Measurements from ENCODE around the gene TMEM52.
A peak's percentile ranks its signal among the peaks of the same experiment; 100 is the strongest.

Gene TMEM52

GRCh38 chr1:1926346-1926811 is 7.3 kb upstream of the TMEM52 start:
- no peak for DNase-seq

- DNase-seq: no peak
Observed at GRCh38 chr1:1925437-1926345, 6.6 kb upstream of the TMEM52 start.

- no peak for DNase-seq
Observed at GRCh38 chr1:1924849-1925248, 5.8 kb upstream of the TMEM52 start.

- DNase-seq: no peak
Observed at GRCh38 chr1:1924386-1924785, 5.3 kb upstream of the TMEM52 start.

GRCh38 chr1:1922956-1923833 is 4.1 kb upstream of the TMEM52 start:
- DNase-seq: no peak

GRCh38 chr1:1922702-1922955 is 3.5 kb upstream of the TMEM52 start:
- no peak for DNase-seq

GRCh38 chr1:1921901-1922701 is 3.0 kb upstream of the TMEM52 start:
- no peak for DNase-seq

GRCh38 chr1:1921459-1921862 is 2.4 kb upstream of the TMEM52 start:
- no peak for DNase-seq

- DNase-seq: no peak
Observed at GRCh38 chr1:1920608-1921458, 1.8 kb upstream of the TMEM52 start.

GRCh38 chr1:1920057-1920607 is 1.1 kb upstream of the TMEM52 start:
- no peak for DNase-seq

- DNase-seq: peak; percentile 96
Observed at GRCh38 chr1:1919304-1920056, 401 bp upstream of the TMEM52 start.

GRCh38 chr1:1917995-1918900 is 831 bp downstream of the TMEM52 start:
- DNase-seq: no peak

- DNase-seq: no peak
Observed at GRCh38 chr1:1917304-1917976, 1.6 kb downstream of the TMEM52 start.

GRCh38 chr1:1916851-1917251 is 2.2 kb downstream of the TMEM52 start:
- no peak for DNase-seq

GRCh38 chr1:1915911-1916840 is 2.9 kb downstream of the TMEM52 start:
- DNase-seq: no peak

- no peak for DNase-seq
Observed at GRCh38 chr1:1914971-1915692, 3.9 kb downstream of the TMEM52 start, which contains the start of gene CALML6. Gene CALML6 (plus strand): TSS chr1:1915260. CDS start chr1:1915281, 21 bp downstream.
